Natural killer cell (primary cell): ENCODE data around the gene GRB10. TPM values are rescaled to one million over a fixed set of nuclear protein-coding genes. Genes with fewer than 3 reads are reported as not detected.

Source experiments
- ATAC-seq, 3 donors: fragments of 150-1000 bp in 2 of 3; fragments of 200-7000 bp in 1 of 3; cut with Tn5 transposase; 1 replicate in 1 of 3; 2 replicates in 2 of 3; pipeline ENCODE4 v1.10.0; 2021; ENCODE audit warnings: mild to moderate bottlenecking in 2 of 3, moderate library complexity in 2 of 3
- DNase-seq, 2 donors: peaks; one replicate each; pipeline versions ENCODE4 v3.0.0 to v3.0.0-alpha.2; 2013 to 2021; ENCODE audit warnings: mixed read lengths in 1 of 2
- H3K27ac ChIP-seq: one replicate; pipeline ENCODE4 v1.5.1; 2013; ENCODE audit warnings: mild to moderate bottlenecking, low read length
- H3K27me3 ChIP-seq: one replicate; pipeline ENCODE4 v1.6.1; 2013; ENCODE audit warnings: low read length; ENCODE audit not compliant: control insufficient read depth, insufficient read depth
- H3K36me3 ChIP-seq: one replicate; pipeline ENCODE4 v1.6.1; 2013; ENCODE audit warnings: low read length; ENCODE audit not compliant: control insufficient read depth, insufficient read depth
- H3K4me1 ChIP-seq: one replicate; pipeline ENCODE4 v1.6.1; 2013; ENCODE audit warnings: low read length; ENCODE audit not compliant: control insufficient read depth, insufficient read depth
- H3K4me3 ChIP-seq: one replicate; pipeline ENCODE4 v1.5.1; 2013; ENCODE audit warnings: low read length
- H3K9me3 ChIP-seq: one replicate; pipeline ENCODE4 v1.6.1; 2013; ENCODE audit warnings: low read length; ENCODE audit not compliant: control insufficient read depth, insufficient read depth
- H3K27ac Mint-ChIP-seq, 2 donors: one replicate each; pipeline ENCODE4 v1.8.0; 2022; ENCODE audit warnings: mild to moderate bottlenecking in 2 of 2, mixed read lengths in 2 of 2, moderate library complexity in 1 of 2
- H3K27me3 Mint-ChIP-seq, 2 donors: one replicate each; pipeline ENCODE4 v1.8.0; 2022; ENCODE audit warnings: low read depth in 2 of 2, mixed read lengths in 2 of 2
- H3K36me3 Mint-ChIP-seq: one replicate; pipeline ENCODE4 v1.8.0; 2022; ENCODE audit warnings: mixed read lengths
- H3K4me1 Mint-ChIP-seq, 2 donors: one replicate each; pipeline ENCODE4 v1.8.0; 2022; ENCODE audit warnings: mixed read lengths in 2 of 2
- H3K4me3 Mint-ChIP-seq: one replicate; pipeline ENCODE4 v1.8.0; 2022; ENCODE audit warnings: mild to moderate bottlenecking, moderate library complexity, mixed read lengths
- H3K9me3 Mint-ChIP-seq, 2 donors: one replicate each; pipeline ENCODE4 v1.8.0; 2022; ENCODE audit warnings: mixed read lengths in 2 of 2
- WGBS: methylation state at CpG from one replicate; pipeline ENCODE4 v1.1.7; 2013; ENCODE audit warnings: missing lambda C conversion rate; ENCODE audit not compliant: insufficient coverage; 5-methylcytosine and 5-hydroxymethylcytosine counted together
- intact Hi-C: fragments of 100-400 bp; cut with micrococcal nuclease; formaldehyde crosslinking; loops from one replicate; pipeline ENCODE4 v1.14.2; 2022
- total RNA-seq, 4 donors: library from RNA; stranded (reverse); fragments of 120-200 nt in 1 of 4; gene quantifications; one replicate each; pipeline versions ENCODE4 v1.2.3 to v1.2.4, GENCODE V29; 2013 to 2022
- TF ChIP-seq, protein P1 (sequence below): fragments of 200-600 bp; IDR thresholded peaks from one replicate; pipeline ENCODE4 v1.8.0; 2022; ENCODE audit warnings: antibody characterized with exemption

The GRB10 gene
- total RNA-seq, 3 donors from 2014 or later (not counting 1 experiment from before 2014, with no cell fraction given), result 0.16 to 24.4 (median 1.4) TPM

DNA sequence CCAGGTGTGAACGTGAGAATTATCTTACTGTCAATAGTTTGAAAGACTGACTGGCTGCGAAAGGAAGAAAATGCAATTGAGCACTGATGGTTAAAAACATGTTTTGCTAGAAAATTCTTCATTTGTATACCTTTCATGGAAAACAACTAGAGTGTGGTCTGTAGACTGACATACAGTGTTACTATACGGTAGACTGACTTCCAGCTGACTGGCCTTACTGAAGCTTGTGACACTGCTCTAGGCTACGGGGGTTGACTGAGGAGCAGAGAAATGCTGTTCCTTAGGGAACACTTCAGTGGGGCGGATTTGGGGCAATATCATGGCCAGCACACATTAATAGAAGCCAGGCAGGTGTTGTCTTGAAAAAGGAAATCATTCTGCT lies 191.6 kb downstream of the GRB10 start:
- H3K27me3 Mint-ChIP-seq, result peaks cover 10 to 20% of the 10 kb centered on the region in 2 donors
- H3K27ac Mint-ChIP-seq, result no peak overlapping the region
- H3K27ac ChIP-seq, result no peak overlapping the region
- H3K9me3 Mint-ChIP-seq, result no peaks in the 10 kb centered on the region
- H3K4me1 ChIP-seq, result no peaks in the 10 kb centered on the region
- no peak for ATAC-seq
- no peak overlapping the region for H3K4me3 Mint-ChIP-seq
- no peaks in the 10 kb centered on the region for H3K36me3 Mint-ChIP-seq
- no peaks in the 10 kb centered on the region for H3K4me1 Mint-ChIP-seq
- H3K4me3 ChIP-seq, result no peak overlapping the region
- H3K36me3 ChIP-seq, result no peaks in the 10 kb centered on the region
- DNase-seq, result no peak
- intact Hi-C loops, result no loop called here
- WGBS, result 85% methylated on average over 5 of the region's 5 CpGs
- TF ChIP-seq, protein P1, sequence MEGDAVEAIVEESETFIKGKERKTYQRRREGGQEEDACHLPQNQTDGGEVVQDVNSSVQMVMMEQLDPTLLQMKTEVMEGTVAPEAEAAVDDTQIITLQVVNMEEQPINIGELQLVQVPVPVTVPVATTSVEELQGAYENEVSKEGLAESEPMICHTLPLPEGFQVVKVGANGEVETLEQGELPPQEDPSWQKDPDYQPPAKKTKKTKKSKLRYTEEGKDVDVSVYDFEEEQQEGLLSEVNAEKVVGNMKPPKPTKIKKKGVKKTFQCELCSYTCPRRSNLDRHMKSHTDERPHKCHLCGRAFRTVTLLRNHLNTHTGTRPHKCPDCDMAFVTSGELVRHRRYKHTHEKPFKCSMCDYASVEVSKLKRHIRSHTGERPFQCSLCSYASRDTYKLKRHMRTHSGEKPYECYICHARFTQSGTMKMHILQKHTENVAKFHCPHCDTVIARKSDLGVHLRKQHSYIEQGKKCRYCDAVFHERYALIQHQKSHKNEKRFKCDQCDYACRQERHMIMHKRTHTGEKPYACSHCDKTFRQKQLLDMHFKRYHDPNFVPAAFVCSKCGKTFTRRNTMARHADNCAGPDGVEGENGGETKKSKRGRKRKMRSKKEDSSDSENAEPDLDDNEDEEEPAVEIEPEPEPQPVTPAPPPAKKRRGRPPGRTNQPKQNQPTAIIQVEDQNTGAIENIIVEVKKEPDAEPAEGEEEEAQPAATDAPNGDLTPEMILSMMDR, result no peak
- H3K9me3 ChIP-seq, result no peaks in the 10 kb centered on the region
- no peaks in the 10 kb centered on the region for H3K27me3 ChIP-seq

DNA sequence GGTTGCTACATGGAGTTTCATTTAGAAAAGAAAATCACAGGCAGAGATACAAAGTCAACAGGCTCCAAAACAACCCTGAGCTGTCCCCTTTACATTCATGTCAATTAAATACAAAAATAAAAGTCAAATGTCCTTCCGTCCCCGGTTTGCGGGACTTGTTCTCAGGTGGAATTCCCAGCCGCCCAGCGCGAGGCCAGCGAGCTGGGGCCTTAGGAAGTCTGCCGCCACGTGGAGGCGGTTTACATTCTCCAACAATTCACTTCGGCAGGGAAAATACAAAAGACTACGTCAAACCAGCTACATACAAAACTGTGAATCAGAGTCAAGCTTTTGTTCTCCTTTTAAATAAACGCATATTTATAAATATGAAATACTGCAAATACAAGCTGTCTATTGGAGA lies 192.2 kb downstream of the GRB10 start:
- DNase-seq, result no peak
- H3K4me1 ChIP-seq, result no peaks in the 10 kb centered on the region
- no peaks in the 10 kb centered on the region for H3K9me3 ChIP-seq
- TF ChIP-seq, protein P1, result no peak
- H3K27me3 ChIP-seq, result no peaks in the 10 kb centered on the region
- no peak for ATAC-seq
- Mint-ChIP-seq H3K27ac (no peak overlapping the region), H3K9me3 (no peaks in the 10 kb centered on the region), H3K36me3 (no peaks in the 10 kb centered on the region), H3K27me3 (peaks cover 9 to 20% of the 10 kb centered on the region in 2 donors), H3K4me3 (no peak overlapping the region), H3K4me1 (no peaks in the 10 kb centered on the region)
- no peak overlapping the region for H3K4me3 ChIP-seq
- no peaks in the 10 kb centered on the region for H3K36me3 ChIP-seq
- intact Hi-C loops, result no loop called here
- 94% methylated on average over 12 of the region's 13 CpGs for WGBS
- H3K27ac ChIP-seq, result no peak overlapping the region

DNA sequence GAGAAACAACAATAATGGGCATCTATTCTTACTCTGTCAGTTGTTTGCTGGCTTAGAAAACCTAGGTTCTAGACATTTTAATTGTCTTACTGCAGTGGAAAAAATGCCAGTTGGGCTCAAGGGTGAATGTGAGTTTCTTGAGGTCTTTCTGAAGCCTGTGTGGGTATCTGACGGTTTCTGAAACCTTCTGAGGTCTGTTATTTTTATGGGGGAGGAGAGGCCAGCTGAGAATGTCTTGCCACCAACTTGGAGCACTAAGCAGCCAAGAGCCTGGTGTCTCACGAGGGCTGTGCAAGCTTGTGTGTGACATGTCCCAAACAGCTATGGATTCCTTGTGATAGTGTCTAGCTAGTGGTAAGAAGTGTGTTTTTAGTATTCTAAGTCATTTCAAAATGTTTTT lies 193.3 kb downstream of the GRB10 start:
- Mint-ChIP-seq H3K36me3 (no peaks in the 10 kb centered on the region), H3K9me3 (no peaks in the 10 kb centered on the region), H3K27me3 (peaks cover 8 to 20% of the 10 kb centered on the region in 2 donors), H3K27ac (no peak overlapping the region), H3K4me3 (no peak overlapping the region), H3K4me1 (no peaks in the 10 kb centered on the region)
- ATAC-seq (no peak), DNase-seq (no peak)
- Histone ChIP-seq H3K4me1 (no peaks in the 10 kb centered on the region), H3K36me3 (no peaks in the 10 kb centered on the region), H3K27me3 (no peaks in the 10 kb centered on the region), H3K9me3 (peaks cover 6% of the 10 kb centered on the region), H3K4me3 (no peak overlapping the region), H3K27ac (no peak overlapping the region)
- intact Hi-C loops, result no loop called here
- TF ChIP-seq, protein P1, result no peak
- WGBS, result 63% methylated on average over 2 of the region's 2 CpGs

DNA sequence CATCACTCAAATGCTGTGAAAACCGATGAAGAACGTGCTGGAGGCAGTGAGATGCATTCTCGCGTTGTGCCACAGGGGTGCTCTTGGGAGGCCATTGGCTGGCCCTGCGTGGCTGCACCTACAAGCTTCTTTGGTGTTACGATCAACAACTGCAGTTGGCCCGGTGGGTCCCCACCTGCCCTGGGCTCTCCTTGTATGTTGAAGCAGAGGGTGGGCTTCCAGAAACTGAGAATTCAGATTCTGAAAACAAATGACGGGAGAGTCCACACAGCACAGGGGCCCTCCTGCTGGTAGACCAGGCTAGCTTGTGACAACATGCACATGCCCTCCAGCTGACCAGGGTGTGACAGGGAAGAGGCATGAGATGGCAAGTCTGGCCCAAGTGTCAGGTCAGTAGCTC lies 193.8 kb downstream of the GRB10 start:
- no peaks in the 10 kb centered on the region for H3K4me1 ChIP-seq
- no peaks in the 10 kb centered on the region for H3K4me1 Mint-ChIP-seq
- intact Hi-C loops, result no loop called here
- no peaks in the 10 kb centered on the region for H3K36me3 ChIP-seq
- H3K27ac Mint-ChIP-seq, result no peak overlapping the region
- H3K27me3 ChIP-seq, result no peaks in the 10 kb centered on the region
- H3K27me3 Mint-ChIP-seq, result peaks cover 8 to 20% of the 10 kb centered on the region in 2 donors
- H3K9me3 ChIP-seq, result peaks cover 10% of the 10 kb centered on the region
- 85% methylated on average over 8 of the region's 8 CpGs for WGBS
- H3K4me3 Mint-ChIP-seq, result no peak overlapping the region
- peaks cover under 1% of the 10 kb centered on the region for H3K36me3 Mint-ChIP-seq
- peaks cover 0 to 1% of the 10 kb centered on the region in 2 donors for H3K9me3 Mint-ChIP-seq
- TF ChIP-seq, protein P1, result no peak
- H3K4me3 ChIP-seq, result no peak overlapping the region
- H3K27ac ChIP-seq, result no peak overlapping the region
- ATAC-seq, result peak in 1 of 3 donors; percentile 21
- DNase-seq, result no peak
